ENCODE data around the gene PLCG2.

The PLCG2 gene

GRCh38 chr16:81843243-81843582 is 64.1 kb downstream of the PLCG2 start:
- no peak overlapping the region for H3K23ac ChIP-seq (ENCODE audit: low read depth, low read length, poor library complexity)
- WGBS, 2 donors (ENCODE audit: extremely low coverage in 2 of 2, insufficient read length in 2 of 2, insufficient replicate concordance in 1 of 2), result no CpG with 5 or more reads among the region's 4 CpGs
- H3K27ac ChIP-seq (replicated peaks; ENCODE audit: low read length), result no peak overlapping the region
- H2BK15ac ChIP-seq (ENCODE audit: low read length), result no peak overlapping the region
- no peaks in the 10 kb centered on the region for H3K4me1 ChIP-seq (ENCODE audit: control insufficient read depth in 2 of 2, insufficient read depth in 1 of 2, low read depth in 1 of 2, low read length in 2 of 2)
- H2BK120ac ChIP-seq (ENCODE audit: low read depth, low read length), result no peak overlapping the region
- no peak overlapping the region for H2BK12ac ChIP-seq (ENCODE audit: low read length)
- no peak overlapping the region for H2AK5ac ChIP-seq (ENCODE audit: low read depth, low read length)
- H4K8ac ChIP-seq (ENCODE audit: low read depth, low read length), result no peak overlapping the region
- no peak overlapping the region for H3K4me2 ChIP-seq (ENCODE audit: insufficient read depth, low read length, poor library complexity, severe bottlenecking)
- no peaks in the 10 kb centered on the region for H3K79me1 ChIP-seq (ENCODE audit: low read depth, low read length)
- H3K9me3 ChIP-seq (replicated peaks in 1 of 2; ENCODE audit: control insufficient read depth in 2 of 2, insufficient read depth in 1 of 2, low read depth in 1 of 2, low read length in 2 of 2), result no peaks in the 10 kb centered on the region
- H2BK5ac ChIP-seq (ENCODE audit: low read length), result no peak overlapping the region
- H4K91ac ChIP-seq (ENCODE audit: low read depth, low read length, poor library complexity), result no peak overlapping the region
- H3K14ac ChIP-seq (ENCODE audit: low read length), result no peak overlapping the region
- H2AFZ ChIP-seq (ENCODE audit: low read length), result no peak overlapping the region
- no peak overlapping the region for H3K18ac ChIP-seq (ENCODE audit: low read length)
- peaks cover 0 to 8% (median 0%) of the 10 kb centered on the region in 3 experiments for H3K27me3 ChIP-seq (ENCODE audit: control insufficient read depth in 3 of 3, insufficient read depth in 3 of 3, low read depth in 1 of 3, low read length in 3 of 3)
- no peak overlapping the region for H3K9ac ChIP-seq (ENCODE audit: low read depth, low read length, poor library complexity)
- no peak overlapping the region for H3K4ac ChIP-seq (ENCODE audit: low read length)
- no peaks in the 10 kb centered on the region for H3K36me3 ChIP-seq (replicated peaks in 1 of 2; ENCODE audit: control insufficient read depth in 2 of 2, insufficient read depth in 2 of 2, low read length in 2 of 2)
- no peak for DNase-seq (ENCODE audit: low spot score)
- H3K4me3 ChIP-seq (ENCODE audit: low read length in 2 of 2), result no peak overlapping the region

DNA sequence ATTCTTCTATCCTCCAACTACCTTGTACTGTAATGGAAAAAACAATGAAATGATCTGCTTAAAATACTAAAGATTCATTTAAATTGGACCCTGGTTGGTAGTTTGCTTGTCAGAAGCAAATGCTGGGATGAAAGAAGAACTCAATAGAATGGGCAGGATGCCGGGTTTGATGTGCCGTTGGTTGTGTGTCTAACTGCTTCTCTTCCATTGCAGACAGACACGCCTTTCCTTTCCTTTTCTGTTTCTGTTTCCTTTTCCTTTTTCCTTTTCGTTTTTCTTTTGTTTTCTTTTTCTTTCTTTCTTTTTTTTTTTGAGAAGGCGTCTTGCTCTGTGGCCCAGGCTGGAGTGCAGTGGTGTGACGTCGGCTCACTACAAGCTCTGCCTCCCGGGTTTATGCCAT is 64.6 kb downstream of the PLCG2 start:
- H3K4me2 ChIP-seq (ENCODE audit: insufficient read depth, low read length, poor library complexity, severe bottlenecking), result no peak overlapping the region
- no peak overlapping the region for H2BK5ac ChIP-seq (ENCODE audit: low read length)
- no peak for DNase-seq (ENCODE audit: low spot score)
- H2BK12ac ChIP-seq (ENCODE audit: low read length), result no peak overlapping the region
- no peak overlapping the region for H3K14ac ChIP-seq (ENCODE audit: low read length)
- H3K9me3 ChIP-seq (replicated peaks in 1 of 2; ENCODE audit: control insufficient read depth in 2 of 2, insufficient read depth in 1 of 2, low read depth in 1 of 2, low read length in 2 of 2), result no peaks in the 10 kb centered on the region
- no peak overlapping the region for H3K18ac ChIP-seq (ENCODE audit: low read length)
- no CpG with 5 or more reads among the region's 8 CpGs for WGBS, 2 donors (ENCODE audit: extremely low coverage in 2 of 2, insufficient read length in 2 of 2, insufficient replicate concordance in 1 of 2)
- H3K4me1 ChIP-seq (ENCODE audit: control insufficient read depth in 2 of 2, insufficient read depth in 1 of 2, low read depth in 1 of 2, low read length in 2 of 2), result peaks cover 0 to 3% of the 10 kb centered on the region in 2 donors
- H3K4ac ChIP-seq (ENCODE audit: low read length), result no peak overlapping the region
- H3K27me3 ChIP-seq (ENCODE audit: control insufficient read depth in 3 of 3, insufficient read depth in 3 of 3, low read depth in 1 of 3, low read length in 3 of 3), result peaks cover 0 to 8% (median 0%) of the 10 kb centered on the region in 3 experiments
- no peak overlapping the region for H2AK5ac ChIP-seq (ENCODE audit: low read depth, low read length)
- H2BK15ac ChIP-seq (ENCODE audit: low read length), result no peak overlapping the region
- no peak overlapping the region for H3K4me3 ChIP-seq (ENCODE audit: low read length in 2 of 2)
- no peak overlapping the region for H4K8ac ChIP-seq (ENCODE audit: low read depth, low read length)
- H3K23ac ChIP-seq (ENCODE audit: low read depth, low read length, poor library complexity), result no peak overlapping the region
- no peak overlapping the region for H4K91ac ChIP-seq (ENCODE audit: low read depth, low read length, poor library complexity)
- H2AFZ ChIP-seq (ENCODE audit: low read length), result no peak overlapping the region
- no peak overlapping the region for H2BK120ac ChIP-seq (ENCODE audit: low read depth, low read length)
- H3K36me3 ChIP-seq (replicated peaks in 1 of 2; ENCODE audit: control insufficient read depth in 2 of 2, insufficient read depth in 2 of 2, low read length in 2 of 2), result no peaks in the 10 kb centered on the region
- H3K27ac ChIP-seq (replicated peaks; ENCODE audit: low read length), result no peak overlapping the region
- H3K79me1 ChIP-seq (ENCODE audit: low read depth, low read length), result no peaks in the 10 kb centered on the region
- H3K9ac ChIP-seq (ENCODE audit: low read depth, low read length, poor library complexity), result no peak overlapping the region

GRCh38 chr16:81846105-81846504 is 67.0 kb downstream of the PLCG2 start:
- peaks cover 0 to 5% of the 10 kb centered on the region in 2 donors for H3K4me1 ChIP-seq (ENCODE audit: control insufficient read depth in 2 of 2, insufficient read depth in 1 of 2, low read depth in 1 of 2, low read length in 2 of 2)
- H3K27me3 ChIP-seq (ENCODE audit: control insufficient read depth in 3 of 3, insufficient read depth in 3 of 3, low read depth in 1 of 3, low read length in 3 of 3), result peaks cover 0 to 8% (median 0%) of the 10 kb centered on the region in 3 experiments
- H3K79me1 ChIP-seq (ENCODE audit: low read depth, low read length), result no peaks in the 10 kb centered on the region
- no peaks in the 10 kb centered on the region for H3K9me3 ChIP-seq (replicated peaks in 1 of 2; ENCODE audit: control insufficient read depth in 2 of 2, insufficient read depth in 1 of 2, low read depth in 1 of 2, low read length in 2 of 2)
- H2BK15ac ChIP-seq (ENCODE audit: low read length), result no peak overlapping the region
- no peak overlapping the region for H3K4me3 ChIP-seq (ENCODE audit: low read length in 2 of 2)
- H2BK5ac ChIP-seq (ENCODE audit: low read length), result no peak overlapping the region
- no CpG with 5 or more reads among the region's 4 CpGs for WGBS, 2 donors (ENCODE audit: extremely low coverage in 2 of 2, insufficient read length in 2 of 2, insufficient replicate concordance in 1 of 2)
- no peak for DNase-seq (ENCODE audit: low spot score)
- H2BK120ac ChIP-seq (ENCODE audit: low read depth, low read length), result no peak overlapping the region
- H2BK12ac ChIP-seq (ENCODE audit: low read length), result no peak overlapping the region
- no peak overlapping the region for H3K4ac ChIP-seq (ENCODE audit: low read length)
- H4K91ac ChIP-seq (ENCODE audit: low read depth, low read length, poor library complexity), result no peak overlapping the region
- H3K4me2 ChIP-seq (ENCODE audit: insufficient read depth, low read length, poor library complexity, severe bottlenecking), result no peak overlapping the region
- H3K27ac ChIP-seq (replicated peaks; ENCODE audit: low read length), result no peak overlapping the region
- H2AK5ac ChIP-seq (ENCODE audit: low read depth, low read length), result no peak overlapping the region
- H2AFZ ChIP-seq (ENCODE audit: low read length), result no peak overlapping the region
- H4K8ac ChIP-seq (ENCODE audit: low read depth, low read length), result no peak overlapping the region
- H3K18ac ChIP-seq (ENCODE audit: low read length), result no peak overlapping the region
- no peak overlapping the region for H3K23ac ChIP-seq (ENCODE audit: low read depth, low read length, poor library complexity)
- H3K9ac ChIP-seq (ENCODE audit: low read depth, low read length, poor library complexity), result no peak overlapping the region
- H3K14ac ChIP-seq (ENCODE audit: low read length), result no peak overlapping the region
- no peaks in the 10 kb centered on the region for H3K36me3 ChIP-seq (replicated peaks in 1 of 2; ENCODE audit: control insufficient read depth in 2 of 2, insufficient read depth in 2 of 2, low read length in 2 of 2)

DNA sequence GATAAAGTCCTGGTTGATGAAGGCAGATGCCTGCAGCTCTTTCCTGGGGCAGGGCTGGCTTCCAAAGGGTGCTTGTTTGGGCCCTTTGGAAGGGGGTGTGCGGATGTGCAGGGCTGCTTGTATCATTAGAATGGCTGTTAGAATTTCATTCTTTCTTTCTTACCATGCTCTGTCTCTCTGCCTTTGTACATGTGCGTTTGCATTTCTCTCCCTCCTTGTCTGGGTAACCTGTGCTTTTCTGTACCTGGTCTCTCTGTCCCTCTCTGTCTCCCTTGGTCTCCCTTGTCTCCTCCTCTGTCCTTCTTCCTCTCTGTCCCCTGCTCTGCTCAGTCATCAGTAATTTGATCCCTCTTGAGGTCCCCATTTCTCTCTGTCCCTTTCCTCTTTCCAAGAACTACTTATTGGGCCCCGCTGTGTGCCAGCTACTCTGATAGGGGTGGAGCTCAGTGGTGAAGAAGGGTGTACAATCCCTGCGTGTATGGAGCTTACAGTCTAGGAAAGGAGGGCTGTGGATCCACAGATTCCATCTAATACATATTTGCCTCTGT is 69.3 kb downstream of the PLCG2 start:
- no CpG with 5 or more reads among the region's 4 CpGs for WGBS, 2 donors (ENCODE audit: extremely low coverage in 2 of 2, insufficient read length in 2 of 2, insufficient replicate concordance in 1 of 2)

More for the DNA sequence above, 69.3 kb downstream of the PLCG2 start:
- H3K36me3 ChIP-seq (replicated peaks in 1 of 2; ENCODE audit: control insufficient read depth in 2 of 2, insufficient read depth in 2 of 2, low read length in 2 of 2), result no peaks in the 10 kb centered on the region
- H3K14ac ChIP-seq (ENCODE audit: low read length), result no peak overlapping the region
- no peaks in the 10 kb centered on the region for H3K79me1 ChIP-seq (ENCODE audit: low read depth, low read length)
- no peak overlapping the region for H2AK5ac ChIP-seq (ENCODE audit: low read depth, low read length)
- peaks cover 0 to 10% (median 0%) of the 10 kb centered on the region in 3 experiments for H3K27me3 ChIP-seq (ENCODE audit: control insufficient read depth in 3 of 3, insufficient read depth in 3 of 3, low read depth in 1 of 3, low read length in 3 of 3)
- H2BK5ac ChIP-seq (ENCODE audit: low read length), result no peak overlapping the region
- H3K9ac ChIP-seq (ENCODE audit: low read depth, low read length, poor library complexity), result no peak overlapping the region
- peaks cover 0 to 5% of the 10 kb centered on the region in 2 donors for H3K4me1 ChIP-seq (ENCODE audit: control insufficient read depth in 2 of 2, insufficient read depth in 1 of 2, low read depth in 1 of 2, low read length in 2 of 2)
- H2BK120ac ChIP-seq (ENCODE audit: low read depth, low read length), result no peak overlapping the region
- H4K91ac ChIP-seq (ENCODE audit: low read depth, low read length, poor library complexity), result no peak overlapping the region
- H2AFZ ChIP-seq (ENCODE audit: low read length), result no peak overlapping the region
- no peak overlapping the region for H3K4ac ChIP-seq (ENCODE audit: low read length)
- no peak overlapping the region for H3K4me3 ChIP-seq (ENCODE audit: low read length in 2 of 2)
- no peaks in the 10 kb centered on the region for H3K9me3 ChIP-seq (replicated peaks in 1 of 2; ENCODE audit: control insufficient read depth in 2 of 2, insufficient read depth in 1 of 2, low read depth in 1 of 2, low read length in 2 of 2)
- H2BK15ac ChIP-seq (ENCODE audit: low read length), result no peak overlapping the region
- no peak overlapping the region for H3K4me2 ChIP-seq (ENCODE audit: insufficient read depth, low read length, poor library complexity, severe bottlenecking)
- H4K8ac ChIP-seq (ENCODE audit: low read depth, low read length), result no peak overlapping the region
- no peak overlapping the region for H3K23ac ChIP-seq (ENCODE audit: low read depth, low read length, poor library complexity)
- H2BK12ac ChIP-seq (ENCODE audit: low read length), result no peak overlapping the region
- no peak overlapping the region for H3K27ac ChIP-seq (replicated peaks; ENCODE audit: low read length)
- DNase-seq (ENCODE audit: low spot score), result no peak
- H3K18ac ChIP-seq (ENCODE audit: low read length), result no peak overlapping the region

All from neuronal stem cell (in vitro differentiated cells).